Hepatocyte (in vitro differentiated cells): Measurements from ENCODE around the gene HRG.

Experiments used
- EZH2 ChIP-seq: fragments of 200-600 bp; sonication (generic); IDR thresholded peaks from 2 replicates; pipeline ENCODE4 v1.6.1; 2016; ENCODE audit warnings: antibody characterized with exemption, mild to moderate bottlenecking, borderline replicate concordance
- EZH2phosphoT487 ChIP-seq: fragments of 200-600 bp; sonication (generic); IDR thresholded peaks from one replicate; pipeline ENCODE4 v1.6.1; 2018; ENCODE audit warnings: antibody characterized with exemption, mild to moderate bottlenecking, low read depth, moderate library complexity; ENCODE audit not compliant: unreplicated experiment, severe bottlenecking

- TF ChIP-seq EZH2phosphoT487: no peak
- no peak for TF ChIP-seq EZH2
These were observed 3.7 kb downstream of the HRG start for GRCh38 chr3:186669378-186670084.
